GM10847 (cell line): Measurements from ENCODE around the gene DPP6.

Source experiments
- POLR2A ChIP-seq: IDR thresholded peaks from 2 replicates; pipeline ENCODE4 v1.6.1; 2011; ENCODE audit not compliant: insufficient read length; ENCODE audit errors: extremely low read depth

Gene DPP6

GRCh38 chr7:154493594-154493993, 441.4 kb downstream of the DPP6 start:
- TF ChIP-seq POLR2A = no peak

DNA sequence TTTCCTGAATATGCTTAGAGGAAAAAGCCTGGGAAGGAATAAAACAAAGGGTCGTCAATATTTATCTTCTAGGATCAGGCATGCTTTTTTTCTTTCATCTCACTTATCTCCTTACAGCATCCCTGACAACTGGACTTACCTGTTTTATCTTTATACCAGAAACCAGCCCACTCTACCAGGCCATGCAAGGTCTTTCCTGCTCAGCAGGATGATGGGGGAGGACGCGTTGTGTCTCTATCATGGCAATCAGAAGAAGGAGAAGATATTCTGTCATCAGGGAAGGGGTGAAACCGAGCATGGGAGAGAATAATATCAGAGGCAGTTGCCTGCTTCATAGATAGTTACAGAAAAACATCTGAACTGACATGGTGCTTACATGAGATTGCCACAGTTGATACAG, 445.6 kb downstream of the DPP6 start:
- no peak for TF ChIP-seq POLR2A

- no peak for TF ChIP-seq POLR2A
Observed at GRCh38 chr7:154503962-154504550, 451.9 kb downstream of the DPP6 start.

DNA sequence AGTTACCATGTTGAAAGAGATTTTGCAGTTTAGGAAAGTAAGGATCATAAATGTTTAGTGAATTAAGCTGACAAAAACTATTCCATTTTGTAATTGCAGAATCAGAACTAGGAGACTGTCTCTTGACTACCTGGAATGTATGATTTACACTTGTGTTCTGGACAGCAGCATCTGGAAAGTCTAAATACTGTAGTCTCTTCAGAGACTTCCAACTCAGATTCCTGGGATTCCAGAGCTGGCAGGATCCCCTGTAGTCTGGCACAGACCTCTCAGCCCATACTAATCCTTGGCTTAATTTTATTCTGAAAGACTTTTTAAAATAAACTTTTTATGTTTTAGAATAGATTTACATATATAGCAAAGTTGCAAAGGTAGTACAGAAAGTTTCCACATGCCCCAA, 452.7 kb downstream of the DPP6 start:
- TF ChIP-seq POLR2A = no peak

GRCh38 chr7:154505362-154505761, 453.2 kb downstream of the DPP6 start:
- no peak for TF ChIP-seq POLR2A

DNA sequence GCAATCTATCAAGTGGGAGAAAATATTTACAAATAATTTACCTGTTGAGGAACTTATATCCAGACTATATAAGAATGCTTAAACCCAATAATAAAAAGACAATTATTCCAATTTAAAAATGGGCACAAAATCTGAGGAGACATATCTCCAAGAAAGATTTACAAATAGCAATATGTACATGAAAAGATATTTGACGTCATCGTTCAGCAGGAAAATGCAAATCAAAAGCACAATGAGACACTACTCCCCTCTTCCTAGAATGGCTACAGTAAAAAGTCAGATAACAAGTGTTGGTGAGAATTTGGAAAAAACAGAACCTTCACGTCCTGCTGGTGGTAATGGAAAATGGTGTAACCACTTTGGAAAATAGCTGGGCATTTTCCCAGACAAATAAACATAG, 457.0 kb downstream of the DPP6 start:
- no peak for TF ChIP-seq POLR2A

GRCh38 chr7:154512121-154512833, 460.1 kb downstream of the DPP6 start:
- TF ChIP-seq POLR2A = no peak

GRCh38 chr7:154517768-154518167, 465.6 kb downstream of the DPP6 start:
- no peak for TF ChIP-seq POLR2A

DNA sequence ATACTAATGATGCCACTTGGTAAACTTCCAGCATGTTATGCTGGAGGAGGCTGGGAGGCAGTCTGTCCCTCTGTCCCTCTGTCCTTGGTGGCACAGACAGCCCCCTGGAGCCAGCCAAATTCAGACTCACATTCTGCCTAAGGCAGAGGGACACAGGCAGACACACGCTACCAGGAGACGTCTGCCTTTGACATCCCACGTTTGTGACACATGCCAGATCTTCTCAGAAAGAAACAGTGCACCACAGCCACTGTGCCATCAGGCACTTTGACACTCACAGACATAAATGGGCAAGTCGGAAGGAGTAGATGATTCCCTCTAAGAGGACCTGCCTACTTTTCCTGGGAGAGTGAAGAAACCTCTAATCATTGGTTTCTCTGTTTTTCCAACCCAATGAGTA, 467.0 kb downstream of the DPP6 start:
- no peak for TF ChIP-seq POLR2A

- TF ChIP-seq POLR2A = no peak
Observed at GRCh38 chr7:154530136-154530535, 477.9 kb downstream of the DPP6 start.

GRCh38 chr7:154532771-154533170, 480.6 kb downstream of the DPP6 start:
- no peak for TF ChIP-seq POLR2A

GRCh38 chr7:154540596-154540995, 488.4 kb downstream of the DPP6 start:
- TF ChIP-seq POLR2A = no peak

- TF ChIP-seq POLR2A = no peak
Observed at GRCh38 chr7:154541606-154542005, 489.4 kb downstream of the DPP6 start.

DNA sequence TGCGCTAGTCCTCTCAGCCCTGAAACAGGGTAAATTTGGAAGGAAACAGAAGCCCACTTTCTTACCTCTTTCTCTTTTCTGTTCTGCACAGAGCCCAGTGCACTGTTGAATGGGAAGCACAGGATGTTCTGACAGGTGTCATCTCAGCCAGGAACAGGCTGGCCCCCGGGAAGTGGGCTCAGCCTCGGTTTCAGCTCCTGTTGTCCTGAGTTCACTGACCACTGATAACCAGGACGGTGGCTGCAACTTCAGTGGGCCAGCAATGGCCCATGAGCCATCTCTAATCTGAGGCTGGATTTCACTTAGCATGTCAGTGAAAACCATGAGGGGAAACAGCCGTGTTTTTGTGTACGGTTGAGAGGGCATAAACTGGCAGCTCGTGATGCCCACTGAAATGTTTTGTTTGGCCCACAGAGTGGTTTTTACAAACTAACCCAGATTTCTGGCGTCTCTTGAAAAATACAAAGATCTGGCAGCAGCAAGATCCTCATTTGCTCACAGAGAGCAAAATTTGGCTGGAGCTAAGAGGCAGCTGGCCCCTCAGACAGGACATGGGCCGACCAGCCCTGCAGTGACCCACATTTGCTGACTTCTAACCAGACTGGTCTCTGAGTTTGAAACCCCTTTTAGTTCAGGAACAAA, 494.9 kb downstream of the DPP6 start:
- TF ChIP-seq POLR2A = no peak

- no peak for TF ChIP-seq POLR2A
Observed at GRCh38 chr7:154553711-154554265, 501.6 kb downstream of the DPP6 start.

DNA sequence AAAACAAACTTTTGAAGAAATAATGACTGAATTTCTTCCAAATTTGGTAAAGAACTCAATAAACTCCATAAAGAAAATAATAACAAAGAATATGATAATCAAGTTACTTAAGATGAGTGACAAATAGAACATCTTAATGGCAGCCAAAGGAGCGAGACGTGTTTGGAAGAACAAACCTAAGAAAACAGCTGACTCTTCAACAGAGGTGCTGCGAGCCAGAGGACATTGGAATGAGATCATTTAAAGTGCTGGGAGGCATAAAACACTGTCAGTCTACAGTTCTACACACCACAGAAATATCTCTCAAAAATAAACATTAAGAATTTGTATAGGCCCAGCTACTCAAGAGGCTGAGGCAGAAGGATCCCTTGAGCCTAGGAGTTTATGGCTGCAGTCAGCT, 507.3 kb downstream of the DPP6 start:
- TF ChIP-seq POLR2A = no peak
